Sigmoid colon (tissue), 7 donors: Measurements from ENCODE around the gene DARS1. TPM values are rescaled to one million over a fixed set of nuclear protein-coding genes. Genes with fewer than 3 reads are reported as not detected.

Source experiments
- DNase-seq: peaks from one replicate; pipeline ENCODE4 v3.0.0-alpha.2; 2019
- H3K27ac ChIP-seq, 4 donors: fragments of 200-600 bp; sonication (generic); one replicate each; pipeline ENCODE4 v1.5.1; 2016 to 2019; ENCODE audit warnings: mild to moderate bottlenecking in 1 of 4
- H3K27me3 ChIP-seq, 3 donors: fragments of 200-600 bp; sonication (generic); one replicate each; pipeline ENCODE4 v1.5.1; 2019; ENCODE audit warnings: mild to moderate bottlenecking in 1 of 3
- H3K36me3 ChIP-seq, 4 donors: fragments of 200-600 bp; sonication (generic); one replicate each; pipeline ENCODE4 v1.5.1; 2016 to 2019
- H3K4me1 ChIP-seq, 4 donors: fragments of 200-600 bp; sonication (generic); one replicate each; pipeline ENCODE4 v1.5.1; 2017 to 2019
- H3K4me3 ChIP-seq, 4 donors: fragments of 200-600 bp; sonication (generic); one replicate each; pipeline ENCODE4 v1.5.1; 2017 to 2019; ENCODE audit warnings: mild to moderate bottlenecking in 2 of 4, moderate library complexity in 1 of 4
- H3K9me3 ChIP-seq, 4 donors: fragments of 200-600 bp in 3 of 4; sonication (generic) in 3 of 4; one replicate each; pipeline versions ENCODE4 v1.5.1 to v1.6.1; 2013 to 2019
- CTCF ChIP-seq, 4 experiments: fragments of 450-650 bp in 3 of 4; fragments of 200-600 bp in 1 of 4; IDR thresholded peaks; one replicate each; pipeline ENCODE4 v1.5.1; 2016 to 2019; ENCODE audit warnings: antibody characterized with exemption in 4 of 4, mild to moderate bottlenecking in 3 of 4, moderate library complexity in 2 of 4
- EP300 ChIP-seq, 4 donors: sonication (generic); formaldehyde crosslinking; IDR thresholded peaks; one replicate each; pipeline ENCODE4 v1.6.1; 2017; ENCODE audit warnings: antibody characterized with exemption in 4 of 4
- POLR2A ChIP-seq, 2 donors: fragments of 450-650 bp; IDR thresholded peaks; one replicate each; pipeline ENCODE4 v1.6.1; 2016; ENCODE audit warnings: antibody characterized with exemption in 2 of 2, mild to moderate bottlenecking in 2 of 2, moderate library complexity in 2 of 2
- POLR2AphosphoS5 ChIP-seq, 4 donors: sonication (generic); formaldehyde crosslinking; IDR thresholded peaks; one replicate each; pipeline ENCODE4 v1.6.1; 2017; ENCODE audit warnings: antibody characterized with exemption in 4 of 4
- WGBS, 2 donors: extraction: QIAGEN DNeasy Blood & Tissue Kit; methylation state at CpG; one replicate each; pipeline ENCODE4 v1.1.7; 2013; 5-methylcytosine and 5-hydroxymethylcytosine counted together
- intact Hi-C: fragments of 100-400 bp; cut with DNase I; formaldehyde crosslinking; loops from one replicate; pipeline ENCODE4 v1.15.1; 2023
- polyA plus RNA-seq, 3 donors: library from polyadenylated mRNA; stranded (reverse); fragments of 200-250 nt; gene quantifications; one replicate each; pipeline ENCODE4 v1.2.3, GENCODE V29; 2013
- total RNA-seq, 4 donors: library from RNA; depleted of rRNA; stranded (reverse); fragments of >200 nt; gene quantifications; one replicate each; pipeline ENCODE4 v1.1.0, GENCODE V29; 2016
- donor health status: healthy with polysubstance abuse.
- donor health status: Bipolar disorder and iron deficiency.
- donor health status: healthy.

Gene DARS1
- total and polyA plus RNA-seq, 7 donors: 31.4 to 95.6 (median 77.3) TPM

GRCh38 chr2:135985826-135986393 lies 484 bp upstream of the DARS1 start:
- Histone ChIP-seq H3K27ac (peak overlapping the region; percentile 86 to 99 (median 90)), H3K9me3 (no peaks in the 10 kb centered on the region), H3K27me3 (no peaks in the 10 kb centered on the region), H3K4me3 (peak overlapping the region; percentile 78 to 96 (median 87)), H3K36me3 (no peaks in the 10 kb centered on the region), H3K4me1 (peaks cover 0 to 32% (median 12%) of the 10 kb centered on the region in 4 donors)
- TF ChIP-seq POLR2AphosphoS5 (IDR thresholded peaks at IDR 0.05): no peak
- TF ChIP-seq CTCF (IDR thresholded peaks at IDR 0.05): no peak
- TF ChIP-seq POLR2A (IDR thresholded peaks at IDR 0.05): no peak
- TF ChIP-seq EP300 (IDR thresholded peaks at IDR 0.05): no peak
- intact Hi-C loops: loop anchor here (5.0 kb wide), 2 partner anchors 114 to 244 kb away; partner anchors contain the start of gene UBXN4
- DNase-seq: no peak
- 22 to 23% methylated on average over 19 of the region's 19 CpGs for WGBS, 2 donors

- no peaks in the 10 kb centered on the region for H3K27me3 ChIP-seq
- H3K27ac ChIP-seq: peak overlapping the region; percentile 86 to 99 (median 90)
- WGBS, 2 donors: 5 to 14% methylated on average over 6 of the region's 6 CpGs
- no peak for DNase-seq
- TF ChIP-seq EP300 (IDR thresholded peaks at IDR 0.05) (no peak), CTCF (IDR thresholded peaks at IDR 0.05) (no peak), POLR2A (IDR thresholded peaks at IDR 0.05) (no peak), POLR2AphosphoS5 (IDR thresholded peaks at IDR 0.05) (no peak)
- H3K4me3 ChIP-seq: peak overlapping the region; percentile 78 to 96 (median 87)
- no peaks in the 10 kb centered on the region for H3K9me3 ChIP-seq
- intact Hi-C loops: loop anchor here (5.0 kb wide), 2 partner anchors 112 to 242 kb away; partner anchors contain the start of gene UBXN4
- no peaks in the 10 kb centered on the region for H3K36me3 ChIP-seq
- peaks cover 0 to 47% (median 25%) of the 10 kb centered on the region in 4 donors for H3K4me1 ChIP-seq
These were observed 1.0 kb downstream of the DARS1 start for GRCh38 chr2:135984199-135985017.

GRCh38 chr2:135980434-135981079 lies 4.9 kb downstream of the DARS1 start:
- Histone ChIP-seq H3K4me1 (peaks cover 0 to 45% (median 24%) of the 10 kb centered on the region in 4 donors), H3K27ac (peak overlapping the region; percentile 10 to 55 (median 27)), H3K36me3 (peaks cover 2 to 34% (median 12%) of the 10 kb centered on the region in 4 donors), H3K27me3 (no peaks in the 10 kb centered on the region), H3K9me3 (no peaks in the 10 kb centered on the region), H3K4me3 (no peak overlapping the region)
- DNase-seq: no peak
- peak in 1 of 4 donors; percentile 63 for TF ChIP-seq EP300 (IDR thresholded peaks at IDR 0.05)
- peak; percentile 65 to 96 (median 81) for TF ChIP-seq POLR2AphosphoS5 (IDR thresholded peaks at IDR 0.05)
- TF ChIP-seq CTCF (IDR thresholded peaks at IDR 0.05): no peak
- WGBS, 2 donors: 69 to 86% methylated on average over 5 of the region's 5 CpGs
- intact Hi-C loops: no loop called here

- peaks cover 2 to 57% (median 12%) of the 10 kb centered on the region in 4 donors for H3K36me3 ChIP-seq
These were observed 9.7 kb downstream of the DARS1 start for GRCh38 chr2:135975702-135976101.

More at GRCh38 chr2:135975702-135976101, 9.7 kb downstream of the DARS1 start:
- WGBS, 2 donors: 91 to 97% methylated on average over 2 of the region's 2 CpGs
- Histone ChIP-seq H3K4me1 (peaks cover 0 to 17% (median 12%) of the 10 kb centered on the region in 4 donors), H3K9me3 (no peaks in the 10 kb centered on the region), H3K27me3 (no peaks in the 10 kb centered on the region), H3K27ac (no peak overlapping the region), H3K4me3 (no peak overlapping the region)
- no peak for DNase-seq
- intact Hi-C loops: no loop called here
- TF ChIP-seq POLR2AphosphoS5 (IDR thresholded peaks at IDR 0.05) (no peak), EP300 (IDR thresholded peaks at IDR 0.05) (no peak), CTCF (IDR thresholded peaks at IDR 0.05) (no peak), POLR2A (IDR thresholded peaks at IDR 0.05) (no peak)
